NCI-H187 treated with DMSO at 0.1 percent for 48 hours (cell line): ENCODE measurements around the gene ENAH.

Experiments
- DNase-seq: peaks from one replicate; lab custom pipeline; 2025; lab: John Stamatoyannopoulos, UW

ENAH gene

DNA sequence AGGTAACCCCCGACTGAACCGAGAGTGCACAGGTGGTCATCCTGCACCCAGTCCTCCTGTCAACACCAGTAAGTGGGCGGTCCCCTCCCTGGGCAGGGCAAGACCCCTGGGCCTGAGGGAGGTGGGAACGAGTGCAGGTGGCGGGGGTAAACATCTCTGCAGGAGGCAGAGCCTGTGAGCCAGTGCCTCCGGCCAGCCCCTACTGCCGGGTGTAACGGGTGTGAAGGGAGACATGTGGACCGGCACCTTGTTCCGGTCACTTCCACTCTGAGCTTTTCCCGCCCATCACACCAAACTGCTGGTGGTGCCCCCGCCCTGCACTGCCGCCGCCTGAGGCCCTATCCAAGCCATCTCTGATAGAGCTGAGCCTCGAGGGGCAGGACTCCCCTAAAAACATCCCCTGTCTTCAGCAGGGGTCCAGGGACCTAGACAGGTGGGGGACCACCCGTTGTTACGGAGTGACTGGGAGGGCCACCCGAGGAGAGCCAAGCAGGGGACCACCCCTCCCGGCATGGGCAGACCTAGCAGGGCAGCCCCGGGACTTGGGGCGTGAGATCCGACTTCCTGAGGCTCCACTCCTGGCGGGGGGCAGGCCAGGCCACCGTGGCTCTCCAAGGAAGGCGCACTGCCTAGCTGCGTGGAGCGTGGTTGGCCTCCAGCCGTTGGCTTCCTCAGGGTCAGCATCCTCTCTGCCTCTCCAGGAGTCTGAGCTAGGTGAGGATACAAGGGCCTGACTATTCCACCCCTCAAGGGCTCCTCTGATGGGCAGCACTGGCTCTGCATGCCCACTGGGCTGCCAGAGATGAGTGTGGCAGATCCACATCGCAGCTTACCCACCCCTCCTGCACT lies 181.2 kb downstream of the ENAH start:
- no peak for DNase-seq

- DNase-seq = no peak
Observed at GRCh38 chr1:225471109-225471452, 181.8 kb downstream of the ENAH start.

DNA sequence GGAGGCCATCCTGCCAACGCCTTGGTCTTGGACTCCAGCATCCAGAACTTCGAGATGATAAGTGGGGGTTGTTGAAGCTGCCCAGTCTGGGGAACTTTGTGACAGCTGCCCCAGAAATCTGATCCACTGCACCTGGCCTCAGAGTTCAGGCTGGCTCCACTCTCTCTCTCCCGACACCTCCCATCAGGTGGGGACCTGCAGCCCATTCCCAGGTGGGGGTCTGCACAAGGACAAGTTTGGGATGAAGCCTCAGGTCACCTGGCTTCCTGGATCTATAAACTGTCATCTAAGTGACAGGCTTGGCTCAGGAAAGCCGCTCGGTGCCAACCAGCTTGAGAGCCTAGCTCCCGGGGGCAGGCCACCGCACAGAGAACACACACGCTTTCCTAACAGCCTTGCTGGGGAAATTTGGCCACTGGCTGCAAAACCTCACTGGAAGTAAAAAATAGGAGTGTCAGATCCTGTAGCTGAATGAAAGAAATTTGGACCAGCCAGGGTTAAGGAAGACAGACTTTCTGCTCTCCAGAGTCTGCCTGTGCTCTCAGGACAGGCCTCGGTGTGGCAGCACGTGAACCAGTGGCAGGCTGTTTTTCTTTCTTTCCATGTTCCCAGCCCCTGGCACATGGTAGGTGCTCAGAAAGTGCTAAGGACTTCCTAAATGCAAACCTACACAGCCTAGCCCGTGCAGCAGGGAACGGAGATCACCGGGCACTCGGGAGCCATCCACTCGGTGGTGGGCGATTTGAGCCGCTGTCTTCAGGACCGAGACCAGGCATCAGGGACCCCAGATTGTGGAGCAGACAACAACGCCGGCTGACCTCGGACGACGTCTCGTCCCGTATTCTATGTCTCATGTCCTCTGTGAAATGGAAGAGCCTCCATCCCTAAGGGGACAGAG lies 182.5 kb downstream of the ENAH start:
- DNase-seq = no peak

DNA sequence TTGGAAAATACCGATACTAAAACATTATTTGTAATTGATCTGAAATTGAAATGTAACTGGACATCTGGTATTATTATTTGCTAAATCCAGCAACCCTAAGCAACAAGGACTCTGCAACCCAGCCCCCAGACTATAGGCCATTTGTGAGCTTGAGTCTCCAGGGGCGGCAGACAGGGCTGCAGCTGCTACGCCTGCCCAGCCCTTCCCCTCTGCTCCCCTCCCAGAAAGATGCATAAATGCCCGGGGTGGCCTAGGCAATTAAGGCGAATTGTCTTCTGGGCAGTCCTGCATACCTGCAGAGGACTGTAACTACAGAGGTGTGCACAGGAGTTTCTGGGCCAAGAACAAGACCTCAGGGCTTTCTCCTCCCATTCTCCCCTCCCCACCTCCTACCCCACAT lies 183.9 kb downstream of the ENAH start:
- DNase-seq = no peak

- DNase-seq = no peak
Observed at GRCh38 chr1:225468270-225469020, 184.5 kb downstream of the ENAH start.

GRCh38 chr1:225467193-225468020 lies 185.5 kb downstream of the ENAH start:
- no peak for DNase-seq

DNA sequence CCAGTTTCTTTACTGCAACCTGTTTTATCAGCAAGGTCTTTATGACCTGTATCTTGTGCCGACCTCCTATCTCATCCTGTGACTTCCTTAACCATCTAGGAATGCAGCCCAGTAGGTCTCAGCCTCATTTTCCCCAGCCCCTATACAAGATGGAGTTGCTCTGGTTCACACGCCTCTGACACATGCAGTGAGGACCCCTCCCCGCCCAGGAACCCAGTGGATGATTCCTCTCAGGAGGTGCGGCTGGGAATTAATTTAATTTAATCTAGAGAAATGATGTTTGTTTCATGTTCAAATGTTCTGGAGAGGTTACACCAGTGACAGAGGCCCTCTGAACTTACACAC lies 186.1 kb downstream of the ENAH start:
- no peak for DNase-seq

DNA sequence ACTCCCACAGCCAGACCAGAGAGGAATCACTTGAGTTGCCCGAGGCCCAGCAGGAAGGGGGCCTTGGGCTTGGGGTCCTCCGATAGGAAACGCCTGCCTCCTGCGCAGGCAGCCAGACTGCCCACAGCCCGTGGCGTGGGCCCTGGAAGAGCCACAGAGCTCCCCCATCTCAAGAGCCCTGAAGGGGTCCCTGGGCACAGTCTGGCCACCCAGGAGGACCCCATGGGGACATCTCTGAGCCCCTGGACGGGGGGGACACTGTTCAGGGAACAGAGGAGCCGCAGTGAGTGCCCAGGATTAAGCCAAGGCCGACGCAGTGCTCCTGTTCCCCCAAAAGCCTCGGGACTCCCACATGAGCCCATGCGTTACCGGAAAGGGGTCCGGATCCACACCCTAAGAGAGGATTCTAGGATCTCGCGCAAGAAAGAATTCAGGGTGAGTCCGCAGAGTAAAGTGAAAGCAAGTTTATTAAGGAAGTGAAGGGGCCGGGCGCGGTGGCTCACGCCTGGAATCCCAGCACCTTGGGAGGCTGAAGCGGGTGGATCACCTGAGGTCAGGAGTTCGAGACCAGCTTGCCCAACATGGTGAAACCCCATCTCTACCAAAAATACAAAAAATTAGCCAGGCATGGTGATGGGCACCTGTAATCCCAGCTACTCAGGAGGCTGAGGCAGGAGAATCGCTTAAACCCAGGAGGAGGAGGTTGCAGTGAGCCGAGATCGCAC lies 187.0 kb downstream of the ENAH start:
- no peak for DNase-seq

GRCh38 chr1:225464851-225465792 lies 187.8 kb downstream of the ENAH start:
- DNase-seq = no peak

- DNase-seq = no peak
Observed at GRCh38 chr1:225462714-225463574, 190.0 kb downstream of the ENAH start.

DNA sequence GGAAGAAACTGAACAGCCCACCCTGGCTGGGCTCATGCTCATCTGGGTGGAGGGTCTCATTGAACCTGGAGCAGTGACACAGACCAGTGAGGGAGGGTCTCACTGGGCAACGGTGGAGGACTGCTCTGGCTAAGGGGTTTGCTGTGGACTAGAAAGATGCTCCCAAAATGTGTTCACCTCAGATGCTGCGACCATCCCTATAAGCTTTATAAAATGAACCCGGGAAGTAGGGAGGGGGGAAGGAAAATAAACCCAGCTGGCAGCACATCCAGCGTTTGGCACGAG lies 190.6 kb downstream of the ENAH start:
- DNase-seq = no peak

DNA sequence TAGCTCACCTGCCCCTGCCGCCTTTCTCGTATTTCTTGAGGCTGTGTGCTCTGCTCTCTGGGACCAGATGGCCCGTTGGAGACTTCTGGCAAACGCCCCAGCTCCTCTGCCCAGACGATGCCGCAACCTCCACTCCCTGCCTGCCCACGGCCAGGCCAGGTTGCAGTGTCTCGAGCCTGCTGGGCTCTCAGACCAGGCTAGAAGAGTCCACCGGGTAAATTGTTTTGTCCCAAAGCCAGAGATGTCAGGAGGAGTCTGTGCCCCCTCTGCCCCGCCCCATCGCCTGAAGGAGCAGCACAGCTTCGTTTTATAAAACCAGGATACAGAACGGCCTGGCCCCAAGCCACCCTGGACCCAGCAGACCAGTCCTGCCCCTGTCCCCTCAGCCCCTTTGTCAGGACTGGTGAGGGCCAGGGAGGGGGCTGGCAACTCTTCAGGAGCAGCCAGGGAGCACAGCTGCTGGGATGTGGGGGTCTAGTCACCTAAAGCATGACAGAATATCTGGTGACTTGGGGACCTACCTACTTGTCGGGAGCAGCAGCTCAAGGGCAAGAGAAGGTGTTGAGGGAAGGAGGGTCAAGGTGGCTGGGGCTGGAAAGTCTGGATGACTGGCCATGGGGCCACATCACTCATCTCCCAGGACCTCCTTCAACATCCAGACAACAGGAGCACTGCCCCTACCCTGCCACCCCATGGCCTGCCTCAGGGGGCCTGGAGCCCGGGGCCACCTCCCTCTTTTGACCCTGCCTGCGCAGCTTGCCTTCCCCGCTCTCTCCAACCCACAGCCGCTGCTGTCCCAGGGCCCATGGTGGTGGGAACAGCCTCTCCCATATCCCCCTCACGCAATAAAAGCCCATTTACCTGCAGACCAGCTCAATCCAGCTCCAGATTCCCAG lies 191.1 kb downstream of the ENAH start:
- no peak for DNase-seq

DNA sequence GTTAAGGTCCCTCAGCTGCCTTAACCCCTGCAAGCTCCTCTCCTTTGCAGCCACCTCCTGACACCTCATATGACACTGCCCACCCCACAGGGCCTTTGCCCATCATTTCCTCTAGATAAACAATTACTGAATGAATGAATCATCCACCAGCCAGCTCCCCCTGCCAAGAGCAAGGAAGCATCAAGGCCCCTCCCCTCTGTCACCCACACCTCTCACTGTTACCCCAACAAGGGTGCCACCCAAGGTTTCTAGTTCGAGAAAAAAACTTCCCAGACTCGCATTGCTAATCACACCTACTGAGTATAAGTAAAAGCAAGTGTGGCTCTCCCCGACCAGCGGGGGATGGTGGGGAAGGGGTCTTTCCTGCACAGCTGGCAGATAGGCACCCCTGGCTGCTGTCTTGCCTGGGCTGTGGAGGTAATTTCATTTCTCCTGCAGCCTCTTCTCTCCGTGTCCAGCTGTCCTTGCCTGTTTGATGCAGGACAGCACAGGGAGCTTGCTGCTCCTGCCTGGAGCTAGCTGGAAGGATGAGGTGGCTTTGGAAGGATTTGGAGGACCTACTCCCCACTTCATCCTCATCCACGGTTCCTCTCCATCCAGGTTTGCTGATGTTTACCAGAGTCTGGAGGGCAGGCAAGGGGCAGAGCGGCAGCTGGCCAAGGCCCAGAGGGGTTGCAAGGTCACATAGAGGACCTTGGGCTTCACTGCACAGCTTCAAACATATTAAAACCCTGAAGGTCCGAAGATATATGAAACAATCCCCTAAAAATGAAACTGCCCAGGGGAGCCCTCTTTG lies 192.0 kb downstream of the ENAH start:
- DNase-seq = no peak

DNA sequence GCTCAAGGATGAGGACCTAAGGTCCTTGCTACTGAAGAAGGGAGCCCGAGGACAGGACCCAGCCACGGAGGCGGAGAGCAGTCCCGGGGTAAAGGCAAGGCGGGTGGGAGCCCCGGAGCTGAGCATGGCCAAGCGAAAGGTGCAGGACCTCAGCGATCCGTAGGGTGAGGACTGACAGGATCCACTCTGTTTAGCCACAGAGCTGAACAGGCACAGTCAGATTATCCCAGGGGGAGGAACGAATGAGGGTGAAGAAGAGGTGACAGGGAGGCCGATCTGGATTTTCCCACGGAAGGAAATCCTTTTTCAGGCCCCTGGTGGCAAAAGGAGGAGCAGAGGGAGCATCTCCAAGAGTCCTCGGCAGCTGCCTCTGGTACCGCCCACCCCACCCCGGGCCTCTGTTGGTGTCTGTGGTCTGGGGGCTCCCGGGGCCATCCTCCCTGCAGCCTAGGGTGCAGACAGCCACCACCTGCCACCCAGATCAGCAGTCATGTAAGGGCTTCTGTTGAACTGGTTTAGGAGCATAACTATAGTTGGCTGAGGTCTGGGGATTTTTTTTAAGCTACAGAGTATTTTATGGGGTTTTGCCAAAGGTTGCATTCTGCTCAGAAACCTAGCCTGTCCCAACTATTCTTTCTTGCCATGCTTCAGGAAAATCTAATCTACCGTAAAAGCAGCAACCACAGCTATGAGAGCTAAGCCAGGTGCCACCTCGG lies 192.7 kb downstream of the ENAH start:
- no peak for DNase-seq

GRCh38 chr1:225458222-225458631 lies 194.7 kb downstream of the ENAH start:
- no peak for DNase-seq

GRCh38 chr1:225454733-225455132 lies 198.2 kb downstream of the ENAH start:
- no peak for DNase-seq
